Endothelial cell of umbilical vein (primary cell): ENCODE data around the gene AIG1. TPM values are rescaled to one million over a fixed set of nuclear protein-coding genes. Genes with fewer than 3 reads are reported as not detected.

Experiments used
- BruUV-seq: library from RNA; stranded (reverse); fragments of 400-500 nt; replicated peaks from 2 replicates; lab custom pipeline; 2021; lab: Mats Ljungman, UMichigan
- CTCF ChIA-PET: fragments of 300-600, 350-600 bp; sonication (Branson Sonifier 250); formaldehyde crosslinking; loops from one replicate; lab custom pipeline; 2021; ENCODE audit warnings: antibody characterized with exemption, inconsistent platforms; lab: Charles Lee
- POLR2A ChIA-PET: fragments of 300-600, 350-600 bp; sonication (Branson Sonifier 250); formaldehyde crosslinking; loops from one replicate; lab custom pipeline; 2021; ENCODE audit warnings: antibody characterized with exemption, inconsistent platforms; lab: Charles Lee
- DNase-seq: peaks from one replicate; pipeline ENCODE4 v3.0.0-alpha.2; 2011; ENCODE audit warnings: low read depth, low spot score
- FAIRE-seq: peaks from 2 replicates; lab custom pipeline; 2011; peaks lifted over from hg19 to GRCh38; lab: Jason Lieb, UNC
- H2AFZ ChIP-seq: 2 replicates; pipeline ENCODE4 v1.6.0; 2012; ENCODE audit warnings: low read depth, low read length, control low read depth, inconsistent platforms
- H3K27ac ChIP-seq: 2 replicates; pipeline ENCODE4 v1.5.1; 2011; ENCODE audit warnings: low read depth, mild to moderate bottlenecking, control low read depth, low read length, moderate library complexity; ENCODE audit not compliant: insufficient read depth
- H3K27me3 ChIP-seq, 2 experiments: 2 replicates each; pipeline versions ENCODE4 v1.6.0 to v1.6.1; 2011; ENCODE audit warnings: low read length in 2 of 2, mixed read lengths in 1 of 2; ENCODE audit not compliant: control insufficient read depth in 2 of 2, insufficient read depth in 2 of 2
- H3K36me3 ChIP-seq, 2 experiments: 2 replicates in 1 of 2; 3 replicates in 1 of 2; pipeline ENCODE4 v1.5.1; 2011; ENCODE audit warnings: low read length in 2 of 2, mild to moderate bottlenecking in 1 of 2, moderate library complexity in 1 of 2; ENCODE audit not compliant: control insufficient read depth in 2 of 2, insufficient read depth in 2 of 2; ENCODE audit errors: extremely low read depth in 1 of 2
- H3K4me1 ChIP-seq: 3 replicates; pipeline ENCODE4 v1.5.1; 2011; ENCODE audit warnings: mild to moderate bottlenecking, low read length; ENCODE audit not compliant: control insufficient read depth, insufficient read depth; ENCODE audit errors: extremely low read depth
- H3K4me2 ChIP-seq: 2 replicates; pipeline ENCODE4 v1.6.1; 2011; ENCODE audit warnings: low read length, control low read depth, mixed read lengths; ENCODE audit not compliant: insufficient read depth
- H3K4me3 ChIP-seq, 3 experiments: fragments of 200-600 bp in 1 of 3; sonication (generic), shearing (Covaris generic) in 1 of 3; replicated peaks in 1 of 3; 2 replicates each; pipeline ENCODE4 v1.5.1; 2011 to 2016; ENCODE audit warnings: control low read depth in 3 of 3, low read length in 3 of 3, mild to moderate bottlenecking in 2 of 3, inconsistent platforms in 1 of 3, low read depth in 1 of 3, moderate library complexity in 1 of 3; ENCODE audit not compliant: insufficient read depth in 1 of 3
- H3K79me2 ChIP-seq: 2 replicates; pipeline ENCODE4 v1.6.0; 2012; ENCODE audit warnings: low read length, inconsistent platforms; ENCODE audit not compliant: control insufficient read depth, insufficient read depth
- H3K9ac ChIP-seq: replicated peaks from 2 replicates; pipeline ENCODE3; 2011; ENCODE audit warnings: low read length, control low read depth; ENCODE audit not compliant: insufficient read depth; ENCODE audit errors: extremely low read depth
- H3K9me1 ChIP-seq: replicated peaks from 3 replicates; pipeline ENCODE4 v1.6.0; 2011; ENCODE audit warnings: mild to moderate bottlenecking, low read length; ENCODE audit not compliant: control insufficient read depth, insufficient read depth; ENCODE audit errors: extremely low read depth
- H3K9me3 ChIP-seq: replicated peaks from 2 replicates; pipeline ENCODE4 v1.5.1; 2012; ENCODE audit warnings: low read length, inconsistent platforms; ENCODE audit not compliant: control insufficient read depth, insufficient read depth
- H4K20me1 ChIP-seq: replicated peaks from 2 replicates; pipeline ENCODE3; 2011; ENCODE audit warnings: mild to moderate bottlenecking, low read length; ENCODE audit not compliant: control insufficient read depth, insufficient read depth; ENCODE audit errors: extremely low read depth
- CTCF ChIP-seq, 2 donors: IDR thresholded peaks; 1 replicate in 1 of 2; 2 replicates in 1 of 2; pipeline ENCODE4 v1.5.1; 2011; ENCODE audit warnings: low read length in 2 of 2, mild to moderate bottlenecking in 2 of 2, moderate library complexity in 2 of 2, control low read depth in 1 of 2, inconsistent platforms in 1 of 2, low read depth in 1 of 2; ENCODE audit not compliant: insufficient read depth in 1 of 2; ENCODE audit errors: extremely low read depth in 1 of 2
- EZH2 ChIP-seq: IDR thresholded peaks from 2 replicates; pipeline ENCODE4 v1.6.1; 2012; ENCODE audit warnings: borderline replicate concordance, low read depth, mild to moderate bottlenecking, moderate library complexity, low read length, inconsistent platforms; ENCODE audit not compliant: severe bottlenecking
- FOS ChIP-seq: IDR thresholded peaks from 2 replicates; pipeline ENCODE4 v1.6.1; 2011; ENCODE audit warnings: mild to moderate bottlenecking, low read length, moderate library complexity, borderline replicate concordance; ENCODE audit not compliant: insufficient read depth
- GATA2 ChIP-seq: IDR thresholded peaks from 2 replicates; pipeline ENCODE4 v1.7.0; 2011; ENCODE audit warnings: low read depth, mild to moderate bottlenecking, moderate library complexity, mixed read lengths, low read length; ENCODE audit not compliant: insufficient read length, insufficient read depth
- JUN ChIP-seq: IDR thresholded peaks from 2 replicates; pipeline ENCODE4 v1.6.1; 2011; ENCODE audit warnings: borderline replicate concordance, low read depth; ENCODE audit not compliant: insufficient read length, insufficient read depth
- MYC ChIP-seq: IDR thresholded peaks from one replicate; pipeline ENCODE4 v1.6.1; 2011; ENCODE audit warnings: mild to moderate bottlenecking, low read depth, low read length
- POLR2A ChIP-seq: IDR thresholded peaks from 2 replicates; pipeline ENCODE4 v1.6.1; 2012; ENCODE audit warnings: low read depth, mild to moderate bottlenecking, control low read depth, low read length
- POLR2AphosphoS5 ChIP-seq: IDR thresholded peaks from 2 replicates; pipeline ENCODE4 v1.6.1; 2012; ENCODE audit warnings: low read depth, mild to moderate bottlenecking, control low read depth, low read length, moderate library complexity; ENCODE audit not compliant: insufficient read depth
- dilution Hi-C: fragments of 300-500 bp; cut with MboI; formaldehyde crosslinking; loops from one replicate; pipeline ENCODE4 v1.15.0; 2019; ENCODE audit warnings: low sequenced_read_pairs; ENCODE audit not compliant: extremely low pct_ligation_motif_present
- intact Hi-C: fragments of 100-400 bp; cut with micrococcal nuclease; formaldehyde crosslinking; loops from one replicate; pipeline ENCODE4 v1.10.0; 2022
- polyA plus RNA-seq, 4 experiments: library from polyadenylated mRNA; depleted of rRNA in 3 of 4; stranded (reverse) in 3 of 4; unstranded in 1 of 4; fragments of >200 nt; gene quantifications; 2 replicates each; pipeline versions ENCODE4 v1.2.1 to v1.2.3, GENCODE V29; 2011 to 2012; ENCODE audit warnings: missing spikeins in 1 of 4
- total RNA-seq: library from RNA; stranded (reverse); gene quantifications from 2 replicates; pipeline ENCODE4 v1.2.3, GENCODE V29; 2021
- TF ChIP-seq, protein P1 (sequence below): IDR thresholded peaks from 2 replicates; pipeline ENCODE4 v1.6.1; 2011; ENCODE audit not compliant: insufficient read depth, insufficient read length

AIG1 gene
- total and polyA plus RNA-seq, 2 donors (not counting 3 experiments of a cell fraction or from before 2014, with no cell fraction given): 17.7 to 22.7 TPM

DNA sequence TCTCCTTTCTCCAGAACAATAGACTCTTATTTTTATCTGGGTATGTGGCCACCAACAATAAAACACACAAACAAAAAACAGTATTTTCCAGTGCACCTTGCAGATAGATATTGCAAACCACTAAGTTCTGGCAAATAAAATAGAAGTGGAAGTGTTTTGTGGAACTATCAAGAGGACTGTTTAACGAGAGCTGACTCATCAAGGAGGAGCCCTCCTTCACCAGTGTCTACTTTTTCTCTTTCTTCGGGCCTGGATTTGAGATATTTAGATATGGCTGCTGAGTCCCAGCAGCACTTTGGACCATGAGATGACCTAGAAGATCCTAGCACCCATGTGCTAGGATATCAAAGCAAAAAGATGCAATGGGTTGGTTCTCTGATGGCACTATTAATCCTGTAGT, 154.7 kb downstream of the AIG1 start:
- Histone ChIP-seq H3K36me3 (no peaks in the 10 kb centered on the region), H3K79me2 (no peaks in the 10 kb centered on the region), H3K9me1 (no peaks in the 10 kb centered on the region), H3K4me1 (no peaks in the 10 kb centered on the region), H3K9me3 (no peaks in the 10 kb centered on the region), H3K27me3 (no peaks in the 10 kb centered on the region), H2AFZ (no peak overlapping the region), H3K27ac (no peak overlapping the region), H3K4me2 (no peak overlapping the region), H3K4me3 (no peak overlapping the region), H3K9ac (no peak overlapping the region), H4K20me1 (no peaks in the 10 kb centered on the region)
- FAIRE-seq: no peak
- TF ChIP-seq FOS (no peak), POLR2AphosphoS5 (no peak), GATA2 (no peak), CTCF (IDR thresholded peaks at IDR 0.05; ENCODE audit: extremely low read depth in 1 of 2, insufficient read depth in 1 of 2, low read depth in 1 of 2, low read length in 2 of 2) (no peak), POLR2A (no peak), JUN (no peak), EZH2 (no peak), MYC (no peak)
- TF ChIP-seq, protein P1, sequence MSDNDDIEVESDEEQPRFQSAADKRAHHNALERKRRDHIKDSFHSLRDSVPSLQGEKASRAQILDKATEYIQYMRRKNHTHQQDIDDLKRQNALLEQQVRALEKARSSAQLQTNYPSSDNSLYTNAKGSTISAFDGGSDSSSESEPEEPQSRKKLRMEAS: no peak
- no peak for DNase-seq
- POLR2A ChIA-PET: no interaction called here
- intact Hi-C loops (no loop called here), dilution Hi-C loops (no loop called here)
- no TSS peak for BruUV-seq
- CTCF ChIA-PET: no interaction called here
